ENCODE measurements around the gene CACNA1F. TPM values are rescaled to one million over a fixed set of nuclear protein-coding genes. Genes with fewer than 3 reads are reported as not detected.

The CACNA1F gene
- total and polyA plus RNA-seq, 10 of the 15 experiments (the other 5 are each of a cell fraction or from before 2014, with no cell fraction given) = 0.01 to 0.32 (median 0.05) TPM; not detected in 5

DNA sequence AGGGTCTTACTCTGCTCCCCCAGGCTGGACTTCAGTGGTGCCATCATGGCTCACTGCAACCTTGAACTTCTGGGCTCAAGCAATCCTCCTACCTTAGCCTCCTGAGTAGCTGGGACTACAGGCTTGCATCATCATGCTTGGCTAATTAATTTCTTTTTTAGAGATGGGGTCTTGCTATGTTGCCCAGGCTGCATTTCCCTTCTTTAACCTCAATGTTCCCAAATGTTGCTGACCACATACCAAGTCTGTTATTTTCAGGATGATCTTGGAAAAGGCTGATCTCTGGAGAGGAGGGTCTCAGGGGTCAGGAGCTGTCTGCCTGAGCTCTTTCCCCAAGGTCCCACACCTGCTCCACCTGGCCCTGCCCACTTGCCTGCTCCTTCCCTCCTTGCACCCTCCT is 13.0 kb downstream of the CACNA1F start:
- DNase-seq (ENCODE audit: low read depth, low spot score) (no peak), FAIRE-seq (no peak), ATAC-seq (no peak)
- intact Hi-C loops (cut with micrococcal nuclease; ENCODE audit: unreplicated experiment) (no loop called here), in situ Hi-C loops (cut with MboI) (no loop called here)
- no peaks in the 10 kb centered on the region for H3K4me1 ChIP-seq (ENCODE audit: control insufficient read depth, insufficient read depth, low read length)
- TF ChIP-seq RCOR1 (conservative IDR thresholded peaks at IDR 0.05; ENCODE audit: low read depth, low read length) = no peak
- no peak for TF ChIP-seq SMAD5 (IDR thresholded peaks at IDR 0.05; ENCODE audit: low read depth)
- TF ChIP-seq USF2 (IDR thresholded peaks at IDR 0.05; ENCODE audit: borderline replicate concordance, low read depth, low read length) = no peak
- TF ChIP-seq, protein P1, sequence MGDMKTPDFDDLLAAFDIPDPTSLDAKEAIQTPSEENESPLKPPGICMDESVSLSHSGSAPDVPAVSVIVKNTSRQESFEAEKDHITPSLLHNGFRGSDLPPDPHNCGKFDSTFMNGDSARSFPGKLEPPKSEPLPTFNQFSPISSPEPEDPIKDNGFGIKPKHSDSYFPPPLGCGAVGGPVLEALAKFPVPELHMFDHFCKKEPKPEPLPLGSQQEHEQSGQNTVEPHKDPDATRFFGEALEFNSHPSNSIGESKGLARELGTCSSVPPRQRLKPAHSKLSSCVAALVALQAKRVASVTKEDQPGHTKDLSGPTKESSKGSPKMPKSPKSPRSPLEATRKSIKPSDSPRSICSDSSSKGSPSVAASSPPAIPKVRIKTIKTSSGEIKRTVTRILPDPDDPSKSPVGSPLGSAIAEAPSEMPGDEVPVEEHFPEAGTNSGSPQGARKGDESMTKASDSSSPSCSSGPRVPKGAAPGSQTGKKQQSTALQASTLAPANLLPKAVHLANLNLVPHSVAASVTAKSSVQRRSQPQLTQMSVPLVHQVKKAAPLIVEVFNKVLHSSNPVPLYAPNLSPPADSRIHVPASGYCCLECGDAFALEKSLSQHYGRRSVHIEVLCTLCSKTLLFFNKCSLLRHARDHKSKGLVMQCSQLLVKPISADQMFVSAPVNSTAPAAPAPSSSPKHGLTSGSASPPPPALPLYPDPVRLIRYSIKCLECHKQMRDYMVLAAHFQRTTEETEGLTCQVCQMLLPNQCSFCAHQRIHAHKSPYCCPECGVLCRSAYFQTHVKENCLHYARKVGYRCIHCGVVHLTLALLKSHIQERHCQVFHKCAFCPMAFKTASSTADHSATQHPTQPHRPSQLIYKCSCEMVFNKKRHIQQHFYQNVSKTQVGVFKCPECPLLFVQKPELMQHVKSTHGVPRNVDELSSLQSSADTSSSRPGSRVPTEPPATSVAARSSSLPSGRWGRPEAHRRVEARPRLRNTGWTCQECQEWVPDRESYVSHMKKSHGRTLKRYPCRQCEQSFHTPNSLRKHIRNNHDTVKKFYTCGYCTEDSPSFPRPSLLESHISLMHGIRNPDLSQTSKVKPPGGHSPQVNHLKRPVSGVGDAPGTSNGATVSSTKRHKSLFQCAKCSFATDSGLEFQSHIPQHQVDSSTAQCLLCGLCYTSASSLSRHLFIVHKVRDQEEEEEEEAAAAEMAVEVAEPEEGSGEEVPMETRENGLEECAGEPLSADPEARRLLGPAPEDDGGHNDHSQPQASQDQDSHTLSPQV (IDR thresholded peaks at IDR 0.05) = no peak
- no peak for TF ChIP-seq KLF5 (IDR thresholded peaks at IDR 0.05; ENCODE audit: partially characterized antibody)
- TF ChIP-seq STAT1 (conservative IDR thresholded peaks at IDR 0.05) = no peak
- TF ChIP-seq HDGF (IDR thresholded peaks at IDR 0.05) = no peak
- TF ChIP-seq IKZF1 (conservative IDR thresholded peaks at IDR 0.05) = no peak
- no peak for TF ChIP-seq MAX (IDR thresholded peaks at IDR 0.05; ENCODE audit: low read depth, low read length)
- no peak for TF ChIP-seq CHD4 (IDR thresholded peaks at IDR 0.05)
- H3K27me3 ChIP-seq (replicated peaks in 1 of 2; ENCODE audit: control insufficient read depth in 2 of 2, insufficient read depth in 2 of 2, low read length in 1 of 2) = no peaks in the 10 kb centered on the region
- no peak overlapping the region for H3K4me2 ChIP-seq (ENCODE audit: control insufficient read depth, insufficient read depth)
- ChIA-PET RAD21 (ENCODE audit: unreplicated experiment) (no interaction called here), SMC1A (ENCODE audit: uncharacterized antibody, unreplicated experiment) (no interaction called here), POLR2A (no interaction called here), CTCF (no interaction called here)
- no peak overlapping the region for H3K9ac ChIP-seq (ENCODE audit: control insufficient read depth, insufficient read depth, low read length)
- no peaks in the 10 kb centered on the region; the same call in 2 of the 3 replicates for H3K9me3 ChIP-seq (replicated peaks; ENCODE audit: control insufficient read depth, insufficient read depth, low read length)
- no peaks in the 10 kb centered on the region for H3K36me3 ChIP-seq (ENCODE audit: control insufficient read depth in 2 of 2, insufficient read depth in 2 of 2, low read length in 1 of 2)
- no peak overlapping the region for H2AFZ ChIP-seq (ENCODE audit: control insufficient read depth, low read depth, low read length)
- H4K20me1 ChIP-seq (ENCODE audit: control insufficient read depth, insufficient read depth) = no peaks in the 10 kb centered on the region
- BruUV-seq (replicated peaks) = no TSS peak
- no peaks in the 10 kb centered on the region for H3K79me2 ChIP-seq (ENCODE audit: control insufficient read depth, insufficient read depth, low read length)
- no peak overlapping the region for H3K27ac ChIP-seq (ENCODE audit: control insufficient read depth, insufficient read depth)
- no peak overlapping the region for H3K4me3 ChIP-seq

Measured in GM12878 (cell line).